Activated CD4-positive, alpha-beta T cell treated with anti-CD3 and anti-CD28 coated beads, Interleukin-2, amount 50 U/mL, for 1 hour (primary cell): ENCODE results near the gene LRRC4C.

Source experiments
- DNase-seq: peaks from one replicate; pipeline ENCODE4 v3.0.0-alpha.2; 2020

The LRRC4C gene

GRCh38 chr11:41414771-41415440, 44.5 kb downstream of the LRRC4C start:
- DNase-seq: no peak

- no peak for DNase-seq
These were observed 45.6 kb downstream of the LRRC4C start for GRCh38 chr11:41413843-41414242.

DNA sequence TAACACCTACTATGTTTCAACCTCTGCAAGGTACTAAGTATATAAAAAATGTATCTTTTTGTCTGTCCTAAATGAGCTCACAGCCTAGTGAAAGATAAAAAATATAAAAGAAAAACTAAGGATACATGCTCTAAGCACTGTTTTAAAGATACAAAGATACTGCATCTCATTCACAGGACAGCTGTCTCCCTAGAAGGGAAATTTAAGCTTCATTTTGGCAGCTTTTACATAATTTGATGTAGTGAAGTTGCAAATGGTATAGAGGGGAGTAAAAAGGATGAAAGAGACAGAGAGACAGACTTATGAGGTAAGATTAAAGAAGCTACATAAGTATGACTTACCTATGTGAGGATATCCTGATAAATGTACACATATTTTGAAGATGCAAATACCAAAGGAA, 53.6 kb downstream of the LRRC4C start:
- DNase-seq: no peak

DNA sequence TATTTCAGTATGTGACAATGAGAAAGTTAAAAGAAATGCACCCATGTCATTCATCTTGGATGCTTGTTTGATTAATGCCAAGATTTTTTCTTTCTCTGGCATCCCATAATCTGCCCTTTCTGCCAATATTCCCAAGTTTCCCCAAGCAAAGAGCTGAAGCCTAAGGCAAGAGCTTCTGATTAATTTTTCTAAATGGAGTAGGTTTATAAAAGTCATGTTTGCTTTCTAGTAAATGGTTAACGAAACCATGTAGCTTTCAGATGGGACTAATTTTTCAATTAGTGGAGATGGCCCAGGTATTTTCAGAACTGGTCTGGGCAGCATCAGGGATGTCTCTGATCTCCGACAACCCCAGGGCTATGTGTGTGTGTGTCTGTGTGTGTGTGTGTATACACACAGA, 55.3 kb downstream of the LRRC4C start:
- DNase-seq: no peak

- no peak for DNase-seq
These were observed 56.0 kb downstream of the LRRC4C start for GRCh38 chr11:41403458-41403857.

GRCh38 chr11:41400819-41401382, 58.6 kb downstream of the LRRC4C start:
- DNase-seq: no peak

GRCh38 chr11:41400124-41400523, 59.3 kb downstream of the LRRC4C start:
- no peak for DNase-seq

- no peak for DNase-seq
These were observed 60.1 kb downstream of the LRRC4C start for GRCh38 chr11:41399323-41399722.

DNA sequence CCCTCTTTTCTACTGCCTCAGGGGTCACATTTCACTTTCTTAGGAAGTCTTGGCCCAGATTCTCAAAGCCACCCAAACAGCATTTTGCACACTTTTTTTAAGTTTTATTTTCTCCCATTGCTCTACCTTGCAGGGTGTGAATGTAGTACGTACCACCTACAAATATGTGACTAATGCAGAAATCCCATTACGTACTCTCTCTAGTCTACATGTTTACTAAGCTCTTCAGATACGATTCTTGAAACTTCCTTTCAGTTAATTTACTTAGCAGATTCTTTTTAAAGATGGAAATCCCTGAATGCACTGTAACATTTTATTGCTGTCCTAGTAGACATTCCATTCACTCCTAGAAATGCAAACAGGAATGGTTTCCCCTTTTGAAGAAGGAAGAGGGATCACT, 61.3 kb downstream of the LRRC4C start:
- DNase-seq: no peak

DNA sequence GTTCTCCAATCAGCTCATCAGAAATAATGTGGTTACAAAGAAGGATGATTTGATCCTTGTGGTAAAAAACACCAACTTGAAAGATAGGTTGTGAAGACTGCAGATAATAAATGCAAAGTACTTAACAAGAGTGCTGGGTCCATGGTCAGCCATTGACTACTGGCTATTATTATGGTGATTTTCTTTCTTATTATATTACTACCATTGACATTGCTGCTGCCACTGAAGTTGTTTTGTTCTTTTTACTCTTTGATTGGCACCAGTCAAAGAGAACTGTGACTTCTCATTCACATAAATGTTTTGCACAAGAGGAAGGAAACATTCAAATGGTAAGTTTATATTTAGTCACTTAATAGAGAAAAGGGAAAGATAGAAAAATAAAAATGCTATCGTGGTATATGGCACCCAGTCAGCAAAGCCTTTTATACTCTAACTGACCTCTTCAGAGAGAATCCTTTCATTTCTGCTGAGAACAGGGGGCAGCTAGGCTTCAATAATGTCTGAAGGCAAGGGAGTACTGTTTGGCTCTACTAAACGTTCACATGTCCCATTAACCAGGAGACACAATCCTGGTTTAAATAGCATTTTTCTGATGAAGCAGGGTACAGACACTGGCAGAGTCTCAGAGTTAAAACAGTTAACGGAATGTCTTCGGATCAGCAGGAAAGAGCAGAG, 64.8 kb downstream of the LRRC4C start:
- no peak for DNase-seq

GRCh38 chr11:41392596-41392995, 66.9 kb downstream of the LRRC4C start:
- DNase-seq: no peak

- no peak for DNase-seq
These were observed 69.8 kb downstream of the LRRC4C start for GRCh38 chr11:41389623-41390130.

DNA sequence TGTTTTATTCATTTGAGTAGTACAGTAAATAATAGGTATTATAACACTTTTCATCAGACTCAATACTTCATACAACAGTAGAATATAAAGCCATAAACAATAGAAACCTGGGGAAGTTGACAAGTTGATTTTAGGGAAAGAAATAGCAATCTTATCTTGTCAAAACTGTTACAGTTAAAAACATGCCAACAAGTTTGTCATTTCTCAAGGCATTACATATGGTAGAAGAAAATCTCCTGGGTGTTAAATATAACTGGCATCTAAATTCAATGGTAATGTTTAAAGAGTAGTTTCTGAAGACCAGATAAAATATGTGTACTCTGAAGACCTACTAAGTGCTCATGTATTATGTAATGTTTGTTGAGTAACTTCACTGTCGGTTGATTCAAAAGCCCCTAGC, 75.1 kb downstream of the LRRC4C start:
- DNase-seq: no peak

- no peak for DNase-seq
These were observed 75.7 kb downstream of the LRRC4C start for GRCh38 chr11:41383768-41384167.

DNA sequence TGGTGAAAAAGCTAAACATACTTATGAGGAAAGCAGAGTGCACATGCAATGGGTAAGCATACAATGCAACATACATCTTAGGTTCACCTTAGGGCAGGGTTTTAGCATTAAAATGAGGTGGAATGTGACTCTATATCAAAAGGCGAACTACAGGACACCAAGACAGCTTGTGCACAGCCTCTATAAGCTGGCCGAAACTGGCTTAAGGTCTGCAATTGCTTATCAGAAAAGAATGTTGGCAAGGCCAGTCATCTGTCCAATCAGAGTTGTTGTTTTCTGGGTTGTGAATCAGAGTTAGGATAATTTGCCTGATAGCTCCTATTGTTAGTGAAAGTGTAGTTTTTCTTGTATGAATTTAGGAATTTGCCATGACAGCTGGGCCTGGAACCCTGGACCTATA, 76.5 kb downstream of the LRRC4C start:
- DNase-seq: no peak

DNA sequence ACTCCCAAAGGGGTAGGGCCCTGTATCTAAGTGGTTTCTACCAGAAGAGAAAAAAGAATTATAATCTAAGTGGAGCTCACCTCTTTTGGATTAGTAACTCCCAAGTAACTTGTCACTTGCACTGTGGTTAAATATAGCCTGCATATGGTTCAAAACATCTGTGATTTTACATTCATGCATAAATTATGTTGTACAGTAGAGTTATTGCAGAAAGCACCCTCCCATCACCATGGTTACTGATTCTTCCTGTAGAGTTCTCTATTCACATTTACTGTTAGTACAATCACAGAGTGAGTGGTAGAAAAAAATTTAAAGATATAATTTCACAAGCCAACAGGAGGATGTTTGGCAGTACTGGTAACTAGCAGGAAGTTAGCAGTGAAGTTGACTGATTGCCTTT, 80.4 kb downstream of the LRRC4C start:
- DNase-seq: no peak

DNA sequence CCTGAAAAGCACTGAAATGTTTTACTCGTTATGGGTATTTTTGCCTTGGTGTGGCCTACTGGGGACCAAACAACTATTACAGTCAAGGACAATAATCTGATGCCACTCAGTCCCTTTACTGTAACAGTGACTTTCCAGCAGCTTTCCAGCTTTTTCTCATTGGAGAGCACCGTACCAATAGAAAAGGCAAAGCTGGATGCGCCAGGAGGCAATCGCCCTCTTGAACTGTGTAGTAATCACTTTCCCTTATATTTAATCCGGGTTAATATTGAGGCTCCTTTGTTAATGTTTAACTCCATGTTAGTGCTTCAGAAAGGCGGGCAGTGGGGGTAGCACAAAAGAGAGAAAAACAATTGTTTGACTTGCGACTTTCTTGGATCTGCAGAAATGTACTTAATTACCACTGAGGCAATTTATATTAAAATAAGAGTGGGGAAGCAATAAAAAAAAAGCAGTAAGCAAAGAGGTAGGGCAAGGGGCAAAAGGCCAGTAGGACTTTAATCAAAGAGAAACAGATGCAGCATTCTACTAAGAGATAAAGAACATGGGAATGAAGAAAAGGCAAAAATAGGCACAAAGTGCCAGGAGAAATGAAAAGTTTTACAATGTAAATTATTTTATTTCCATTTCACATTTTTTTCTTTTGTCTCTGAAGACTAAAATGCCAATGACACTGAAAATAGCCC, 81.6 kb downstream of the LRRC4C start:
- no peak for DNase-seq

GRCh38 chr11:41351825-41352224, 107.6 kb downstream of the LRRC4C start:
- DNase-seq: no peak

DNA sequence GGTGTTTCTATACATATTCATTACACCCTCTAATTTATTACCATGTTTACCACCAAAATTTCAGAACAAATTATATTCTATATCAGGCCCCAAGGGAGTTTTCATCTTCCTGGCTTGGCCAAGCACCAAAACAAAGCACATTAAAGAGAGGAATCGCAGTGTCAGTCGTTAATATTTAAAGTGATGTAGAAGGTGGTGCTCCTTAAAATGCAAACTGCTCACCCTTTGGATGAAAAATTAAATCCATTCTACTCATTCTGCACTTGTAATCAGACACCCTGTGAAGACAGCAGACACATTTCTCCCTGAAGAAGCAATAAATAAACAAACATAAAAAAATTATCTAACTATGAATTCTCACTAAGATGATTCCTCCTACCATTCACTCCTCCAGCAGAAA, 113.4 kb downstream of the LRRC4C start:
- no peak for DNase-seq

DNA sequence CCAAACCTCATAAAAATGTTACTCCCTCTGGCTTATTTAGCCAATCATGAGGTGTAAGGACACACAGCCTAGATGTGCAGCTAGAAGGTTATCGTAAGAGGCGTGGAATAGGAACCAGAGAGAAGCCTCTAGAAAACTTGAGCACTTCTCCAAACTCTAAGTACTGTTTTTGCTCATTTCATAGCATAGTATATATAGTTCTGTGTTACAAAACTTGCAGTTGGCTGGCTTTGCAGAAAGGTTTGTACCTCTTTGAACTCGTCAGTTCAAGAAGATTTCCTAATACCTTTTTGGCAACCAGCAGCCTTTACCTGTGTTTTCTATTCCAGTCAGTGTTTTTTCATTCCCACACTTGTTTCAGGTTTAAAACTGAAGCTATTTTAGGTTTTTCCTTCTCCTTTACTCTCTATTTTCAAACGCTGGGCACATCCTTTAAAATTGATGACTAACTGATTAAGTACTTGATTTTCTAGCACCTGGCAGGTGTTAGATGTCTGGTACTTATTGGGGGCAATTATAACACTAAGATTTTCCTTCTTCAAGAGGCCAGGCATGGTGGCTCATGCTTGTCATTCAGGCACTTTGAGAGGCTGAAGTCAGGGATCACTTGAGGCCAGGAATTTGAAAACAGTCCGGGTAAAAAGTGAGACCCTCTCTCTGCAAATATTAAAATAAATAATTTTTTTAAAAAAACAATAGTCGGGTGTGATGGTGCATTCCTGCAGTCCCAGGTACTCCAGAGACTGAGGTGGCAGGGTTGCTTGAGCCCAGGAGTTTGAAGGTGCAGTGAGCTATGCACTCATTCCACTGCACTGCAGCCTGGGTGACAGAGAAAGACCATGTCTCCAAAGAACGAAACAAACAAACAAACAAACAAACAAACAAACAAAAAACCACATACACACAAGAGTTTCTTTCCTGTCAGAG, 125.2 kb downstream of the LRRC4C start:
- DNase-seq: no peak

- no peak for DNase-seq
These were observed 126.1 kb downstream of the LRRC4C start for GRCh38 chr11:41333357-41333756.

GRCh38 chr11:41328324-41328723, 131.1 kb downstream of the LRRC4C start:
- DNase-seq: no peak

DNA sequence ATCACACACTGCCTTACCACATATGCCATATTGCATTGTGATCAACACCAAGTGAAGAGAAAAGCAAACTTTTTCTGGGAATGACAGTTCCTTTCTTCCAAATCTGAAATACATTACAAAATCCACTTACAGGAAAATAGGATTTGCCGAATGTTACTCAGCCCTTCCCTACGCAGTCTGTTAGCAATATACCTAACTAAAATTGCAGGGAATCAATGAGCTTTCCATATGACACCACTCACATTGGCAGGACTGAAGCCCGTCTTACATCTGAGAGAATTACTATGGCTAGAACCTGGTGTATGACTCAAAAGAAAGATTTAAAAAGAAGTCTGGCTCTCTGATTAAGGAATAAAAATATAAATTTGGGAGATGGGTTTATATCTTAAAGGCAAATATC, 136.0 kb downstream of the LRRC4C start:
- no peak for DNase-seq
